GM12875 (cell line): ENCODE data around the gene UBR1.

ENCODE experiments used
- H3K4me3 ChIP-seq: one replicate; pipeline ENCODE4 v1.5.1; 2011; ENCODE audit warnings: low read depth, low read length, control low read depth
- TF ChIP-seq, protein P1 (sequence below): IDR thresholded peaks from 2 replicates; pipeline ENCODE4 v1.5.1; 2011; ENCODE audit warnings: low read depth, mild to moderate bottlenecking, control low read depth, inconsistent platforms, low read length, moderate library complexity, borderline replicate concordance; ENCODE audit not compliant: insufficient read depth

The UBR1 gene

DNA sequence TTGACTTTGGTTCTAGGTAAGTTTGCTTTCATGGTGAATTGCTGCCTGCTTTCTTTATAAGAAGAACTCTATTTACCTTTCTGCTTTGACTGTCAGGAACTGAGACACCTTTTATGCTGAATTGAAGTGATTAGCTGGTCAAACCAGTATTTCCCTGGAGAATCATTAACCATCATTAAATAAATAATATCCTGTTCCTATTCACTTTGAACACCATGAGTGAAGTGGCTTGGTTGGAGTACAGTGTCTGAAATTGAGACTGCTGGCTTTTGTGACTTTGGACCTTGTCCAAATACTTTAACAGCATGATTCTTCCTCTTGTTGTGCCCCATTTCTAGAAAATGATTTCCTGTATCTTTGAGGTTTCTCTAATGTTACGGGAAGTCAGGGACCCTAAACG, 21.9 kb upstream of the UBR1 start:
- no peak overlapping the region for H3K4me3 ChIP-seq
- TF ChIP-seq, protein P1, sequence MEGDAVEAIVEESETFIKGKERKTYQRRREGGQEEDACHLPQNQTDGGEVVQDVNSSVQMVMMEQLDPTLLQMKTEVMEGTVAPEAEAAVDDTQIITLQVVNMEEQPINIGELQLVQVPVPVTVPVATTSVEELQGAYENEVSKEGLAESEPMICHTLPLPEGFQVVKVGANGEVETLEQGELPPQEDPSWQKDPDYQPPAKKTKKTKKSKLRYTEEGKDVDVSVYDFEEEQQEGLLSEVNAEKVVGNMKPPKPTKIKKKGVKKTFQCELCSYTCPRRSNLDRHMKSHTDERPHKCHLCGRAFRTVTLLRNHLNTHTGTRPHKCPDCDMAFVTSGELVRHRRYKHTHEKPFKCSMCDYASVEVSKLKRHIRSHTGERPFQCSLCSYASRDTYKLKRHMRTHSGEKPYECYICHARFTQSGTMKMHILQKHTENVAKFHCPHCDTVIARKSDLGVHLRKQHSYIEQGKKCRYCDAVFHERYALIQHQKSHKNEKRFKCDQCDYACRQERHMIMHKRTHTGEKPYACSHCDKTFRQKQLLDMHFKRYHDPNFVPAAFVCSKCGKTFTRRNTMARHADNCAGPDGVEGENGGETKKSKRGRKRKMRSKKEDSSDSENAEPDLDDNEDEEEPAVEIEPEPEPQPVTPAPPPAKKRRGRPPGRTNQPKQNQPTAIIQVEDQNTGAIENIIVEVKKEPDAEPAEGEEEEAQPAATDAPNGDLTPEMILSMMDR = no peak

DNA sequence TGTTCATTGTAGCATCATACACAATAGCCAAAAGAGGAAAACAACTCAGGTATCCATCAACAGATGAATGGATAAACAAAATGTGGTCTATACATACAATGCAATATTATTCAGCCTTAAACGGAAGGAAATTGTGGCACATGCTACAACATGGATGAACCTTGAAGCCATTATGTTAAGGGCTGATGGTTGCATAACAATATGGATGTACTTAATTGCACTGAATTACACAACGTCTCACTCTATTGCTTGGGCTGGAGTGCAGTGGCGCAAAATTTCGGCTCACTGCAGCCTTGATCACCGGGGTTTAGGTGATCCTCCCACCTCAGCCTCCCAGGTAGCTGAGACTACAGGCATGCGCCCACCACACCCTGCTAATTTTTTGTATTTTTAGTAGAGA, 20.5 kb upstream of the UBR1 start:
- TF ChIP-seq, protein P1 = no peak
- H3K4me3 ChIP-seq = no peak overlapping the region

DNA sequence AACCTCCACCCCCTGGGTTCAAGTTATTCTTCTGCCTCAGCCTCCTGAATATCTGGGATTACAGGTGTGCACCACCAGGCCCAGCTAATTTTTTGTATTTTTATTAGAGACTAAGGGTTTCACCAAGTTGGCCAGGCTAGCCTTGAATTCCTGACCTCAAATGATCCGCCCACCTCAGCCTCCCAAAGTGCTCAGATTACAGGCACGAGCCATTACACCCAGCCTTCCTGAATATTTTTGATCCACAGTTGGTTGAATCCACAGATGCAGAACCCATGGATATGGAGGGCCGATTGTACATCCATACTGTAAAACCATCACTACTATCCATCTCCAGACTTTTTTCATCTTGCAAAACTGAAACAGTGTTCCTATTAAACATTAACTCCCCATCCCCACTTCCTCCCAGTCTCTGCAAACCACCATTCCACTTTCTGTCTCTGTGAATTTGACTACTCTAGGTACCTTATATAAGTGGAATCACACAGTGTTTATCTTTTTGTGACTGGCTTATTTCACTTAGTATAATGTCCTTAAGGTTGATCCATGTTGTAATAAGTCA, 19.3 kb upstream of the UBR1 start:
- TF ChIP-seq, protein P1 = no peak
- H3K4me3 ChIP-seq = no peak overlapping the region

DNA sequence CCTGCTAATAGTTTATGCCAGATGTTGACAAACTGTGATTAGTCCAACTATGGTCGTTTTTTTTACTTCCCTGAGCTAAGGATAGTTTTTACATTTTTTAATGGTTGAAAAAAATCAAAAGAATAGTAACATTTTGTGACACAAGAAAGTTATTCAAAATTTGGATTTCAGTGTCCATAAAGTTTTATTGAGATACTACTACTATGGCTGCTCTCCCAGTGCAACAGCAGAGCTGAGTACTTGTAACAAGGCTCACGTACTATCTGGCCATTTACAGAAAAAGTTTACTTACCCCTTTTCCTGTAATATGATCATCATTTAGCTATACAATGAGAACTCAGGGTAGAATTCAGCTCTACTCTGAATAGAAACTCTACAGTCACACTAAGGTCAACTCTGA, 16.0 kb upstream of the UBR1 start:
- TF ChIP-seq, protein P1 = no peak
- no peak overlapping the region for H3K4me3 ChIP-seq

DNA sequence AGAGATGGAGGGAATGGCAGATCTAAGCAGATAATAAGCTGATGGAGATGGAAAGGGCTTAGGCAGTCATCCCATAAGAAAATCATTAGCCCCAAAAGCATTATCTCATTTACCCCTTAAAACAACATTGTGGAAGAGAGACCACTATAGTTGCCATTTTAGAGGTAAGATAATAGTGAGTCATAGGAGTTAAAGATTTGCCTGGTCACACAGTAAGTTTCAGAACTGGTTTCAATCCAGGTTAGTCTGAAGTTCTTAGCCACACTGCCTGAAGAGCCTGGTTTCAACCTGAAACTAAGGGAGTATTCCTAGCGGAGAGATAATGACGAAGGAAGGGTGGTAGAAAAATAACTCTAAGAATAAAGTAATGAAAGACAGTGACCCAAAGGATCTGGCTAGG, 13.0 kb upstream of the UBR1 start:
- H3K4me3 ChIP-seq = no peak overlapping the region
- TF ChIP-seq, protein P1 = no peak

DNA sequence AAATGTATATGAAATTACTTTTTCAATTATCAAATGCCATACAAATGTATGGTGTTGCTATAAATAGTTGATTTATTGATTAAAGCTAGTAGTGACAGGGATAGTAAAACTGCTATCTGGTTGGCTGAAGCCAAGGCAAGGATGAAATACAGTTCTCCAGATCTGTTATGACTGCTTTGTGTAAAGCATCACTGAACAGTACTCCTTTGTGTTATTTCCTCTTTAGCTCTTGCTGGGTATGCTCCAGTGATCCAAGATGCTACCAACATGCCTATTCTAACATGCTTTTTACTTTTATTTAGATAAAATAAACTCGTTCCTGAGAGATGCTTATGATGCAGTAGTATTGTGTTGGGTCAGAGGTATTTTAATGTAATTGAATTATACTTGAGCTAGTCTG, 12.4 kb upstream of the UBR1 start:
- H3K4me3 ChIP-seq = no peak overlapping the region
- TF ChIP-seq, protein P1 = no peak

DNA sequence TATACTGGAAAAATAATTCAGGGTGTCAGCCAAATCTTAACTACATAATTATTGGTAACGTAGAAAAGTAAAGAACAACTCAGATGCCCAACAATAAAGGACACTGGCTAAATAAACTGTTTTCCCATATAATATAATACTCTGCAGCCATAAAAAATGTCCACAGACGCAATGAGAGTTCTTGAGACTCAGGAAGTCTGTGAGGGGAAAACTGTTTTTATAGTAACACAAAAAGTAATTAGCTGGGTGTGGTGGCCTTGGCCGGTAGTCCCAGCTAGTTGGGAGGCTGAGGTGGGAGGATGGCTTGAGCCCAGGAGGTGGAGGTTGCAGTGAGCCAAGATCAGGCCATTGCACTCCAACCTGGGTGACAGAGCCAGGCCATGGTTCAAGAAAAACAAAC, 5.5 kb upstream of the UBR1 start:
- no peak overlapping the region for H3K4me3 ChIP-seq
- TF ChIP-seq, protein P1 = no peak
